GM18519 (cell line): ENCODE results near the gene ENO1.
"Not testable (repeated sequence)": the region's sequence is repeated elsewhere in the genome, so short reads cannot be mapped to it uniquely, and the experiment has no call there.

Experiments
- ATAC-seq: cut with Tn5 transposase; IDR thresholded peaks from one replicate; pipeline ENCODE4 v1.9.1; 2021; ENCODE audit warnings: mild to moderate bottlenecking, moderate library complexity; ENCODE audit not compliant: unreplicated experiment, low FRiP score

Gene ENO1

GRCh38 chr1:8848663-8849386 is 29.7 kb downstream of the ENO1 start:
- no peak for ATAC-seq

- no peak for ATAC-seq
Observed at GRCh38 chr1:8847990-8848389, 30.5 kb downstream of the ENO1 start.

- no peak for ATAC-seq
Observed at GRCh38 chr1:8846263-8846662, 32.2 kb downstream of the ENO1 start.

DNA sequence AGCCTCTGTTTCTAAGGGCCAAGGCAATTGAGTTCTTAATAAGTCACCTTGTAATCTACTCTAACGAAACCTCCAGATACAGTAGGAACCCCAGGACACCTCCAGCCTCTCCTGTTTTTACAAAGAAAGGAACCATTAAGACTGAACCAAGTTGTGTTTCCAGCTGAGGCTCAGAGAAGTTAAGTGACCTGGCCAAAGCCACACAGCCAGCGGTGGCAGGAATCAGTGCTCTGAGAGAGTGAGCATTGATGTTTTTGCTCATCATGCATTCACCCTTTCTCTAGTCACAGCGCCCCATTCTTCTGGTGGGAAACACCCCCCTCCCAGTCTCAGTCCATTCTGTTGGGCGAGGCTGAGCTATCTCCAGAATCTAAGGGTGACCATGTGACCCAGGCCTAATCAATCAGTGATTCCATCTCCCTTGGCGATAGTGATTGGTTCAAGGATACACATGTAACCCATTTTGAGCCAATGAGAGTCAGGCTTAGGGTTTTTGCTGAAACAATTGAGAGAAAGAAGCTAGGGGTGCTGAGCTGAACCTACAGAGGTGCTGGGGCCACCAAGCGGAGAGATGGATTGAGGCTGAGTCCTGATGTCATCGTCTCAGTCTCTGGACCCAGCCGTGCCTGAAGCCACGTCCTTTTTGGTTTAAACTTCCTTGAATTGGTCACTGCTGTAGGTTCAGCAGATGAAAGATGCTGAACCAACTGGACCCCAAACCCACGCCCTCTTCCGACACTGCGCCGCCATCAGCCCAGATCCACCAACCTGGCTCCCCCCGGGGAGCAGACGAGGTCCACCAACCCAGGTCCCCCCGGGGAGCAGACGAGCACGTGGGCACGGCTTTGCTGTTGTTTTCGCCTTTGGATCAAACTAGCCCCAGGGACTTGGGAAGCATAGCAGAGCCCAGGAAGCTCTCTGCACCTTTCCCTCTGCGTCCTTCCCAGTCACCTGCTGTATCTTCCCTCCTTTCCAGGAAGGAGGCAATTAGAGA is 33.1 kb downstream of the ENO1 start:
- no peak for ATAC-seq

GRCh38 chr1:8844501-8845006 is 33.9 kb downstream of the ENO1 start:
- ATAC-seq, result no peak

GRCh38 chr1:8841395-8841794 is 37.1 kb downstream of the ENO1 start:
- ATAC-seq, result no peak

DNA sequence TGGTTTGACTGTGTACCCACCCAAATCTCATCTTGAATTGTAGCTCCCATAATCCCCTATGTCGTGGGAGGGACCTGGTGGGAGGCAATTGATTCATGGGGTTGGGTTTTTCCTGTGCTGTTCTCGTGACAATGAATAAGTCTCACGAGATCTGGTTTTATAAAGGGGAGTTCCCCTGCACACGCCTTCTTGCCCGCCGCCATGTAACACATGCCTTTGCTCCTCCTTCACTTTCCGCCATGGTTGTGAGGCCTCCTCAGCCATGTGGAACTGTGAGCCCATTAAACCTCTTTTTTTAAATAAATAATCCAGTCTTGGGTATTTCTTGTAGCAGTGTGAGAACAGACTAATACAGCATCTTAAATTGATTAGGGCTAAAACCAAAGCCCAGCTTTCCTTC is 38.5 kb downstream of the ENO1 start:
- no peak for ATAC-seq

GRCh38 chr1:8835941-8836643 is 42.4 kb downstream of the ENO1 start:
- ATAC-seq, result no peak

GRCh38 chr1:8831340-8831739 is 47.1 kb downstream of the ENO1 start:
- ATAC-seq, result no peak

DNA sequence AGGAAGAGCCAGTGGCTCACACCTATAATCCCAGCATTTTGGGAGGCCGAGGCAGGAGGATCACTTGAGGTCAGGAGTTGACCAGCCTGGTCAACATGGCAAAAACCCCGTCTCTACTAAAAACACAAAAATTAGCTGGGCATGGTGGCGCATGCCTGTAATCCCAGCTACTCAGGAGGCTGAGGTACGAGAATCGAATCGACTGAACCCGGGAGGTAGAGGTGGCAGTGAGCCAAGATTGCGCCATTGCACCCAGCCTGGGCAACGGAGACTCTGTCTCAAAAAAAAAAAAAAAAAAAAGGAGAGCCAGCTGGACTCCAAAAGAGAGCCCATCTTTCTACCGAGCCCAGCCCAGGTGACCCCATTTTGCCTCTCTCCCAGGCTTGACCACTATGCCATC is 47.8 kb downstream of the ENO1 start:
- not testable (repeated sequence) for ATAC-seq

DNA sequence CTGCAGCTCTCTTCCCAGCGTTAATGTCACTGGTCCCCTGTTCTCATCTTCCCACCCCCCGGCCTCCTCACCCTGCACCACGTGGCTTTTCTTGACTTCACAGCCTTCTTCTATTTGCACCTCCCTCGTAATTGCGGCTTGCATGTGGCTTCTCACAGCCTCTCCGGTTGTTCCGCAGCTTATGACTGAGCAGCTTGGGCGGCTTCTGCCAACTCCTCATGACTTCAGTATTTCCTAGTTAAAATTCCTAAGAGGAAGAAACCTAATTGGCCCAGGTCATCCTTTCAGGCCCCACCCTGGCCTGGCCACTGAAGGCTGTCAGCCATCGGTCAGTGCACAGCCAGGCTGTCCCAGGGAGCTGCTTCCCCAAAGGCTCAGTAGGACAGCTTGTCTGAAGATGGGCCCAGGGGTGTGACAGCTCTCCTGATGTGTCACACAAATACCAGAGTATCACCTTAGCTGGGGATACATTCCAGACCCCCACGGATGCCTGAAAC is 52.5 kb downstream of the ENO1 start:
- no peak for ATAC-seq

DNA sequence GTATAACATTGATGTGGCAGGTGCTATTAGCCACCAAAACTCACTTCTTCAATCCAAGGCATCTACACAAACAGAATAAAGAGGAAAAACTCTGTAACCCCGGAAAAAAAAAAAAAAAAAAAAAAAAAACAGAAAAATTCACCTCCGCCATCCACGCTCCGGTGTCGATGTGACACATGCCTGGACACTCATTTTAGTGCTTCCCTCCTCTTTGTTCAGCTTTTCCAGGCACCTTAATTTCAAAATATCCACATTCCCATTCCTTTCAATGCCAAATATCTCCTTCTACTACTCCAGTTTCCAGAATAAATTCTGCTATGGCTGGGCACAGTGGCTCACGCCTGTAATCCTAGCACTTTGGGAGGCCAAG is 55.2 kb downstream of the ENO1 start:
- no peak for ATAC-seq

DNA sequence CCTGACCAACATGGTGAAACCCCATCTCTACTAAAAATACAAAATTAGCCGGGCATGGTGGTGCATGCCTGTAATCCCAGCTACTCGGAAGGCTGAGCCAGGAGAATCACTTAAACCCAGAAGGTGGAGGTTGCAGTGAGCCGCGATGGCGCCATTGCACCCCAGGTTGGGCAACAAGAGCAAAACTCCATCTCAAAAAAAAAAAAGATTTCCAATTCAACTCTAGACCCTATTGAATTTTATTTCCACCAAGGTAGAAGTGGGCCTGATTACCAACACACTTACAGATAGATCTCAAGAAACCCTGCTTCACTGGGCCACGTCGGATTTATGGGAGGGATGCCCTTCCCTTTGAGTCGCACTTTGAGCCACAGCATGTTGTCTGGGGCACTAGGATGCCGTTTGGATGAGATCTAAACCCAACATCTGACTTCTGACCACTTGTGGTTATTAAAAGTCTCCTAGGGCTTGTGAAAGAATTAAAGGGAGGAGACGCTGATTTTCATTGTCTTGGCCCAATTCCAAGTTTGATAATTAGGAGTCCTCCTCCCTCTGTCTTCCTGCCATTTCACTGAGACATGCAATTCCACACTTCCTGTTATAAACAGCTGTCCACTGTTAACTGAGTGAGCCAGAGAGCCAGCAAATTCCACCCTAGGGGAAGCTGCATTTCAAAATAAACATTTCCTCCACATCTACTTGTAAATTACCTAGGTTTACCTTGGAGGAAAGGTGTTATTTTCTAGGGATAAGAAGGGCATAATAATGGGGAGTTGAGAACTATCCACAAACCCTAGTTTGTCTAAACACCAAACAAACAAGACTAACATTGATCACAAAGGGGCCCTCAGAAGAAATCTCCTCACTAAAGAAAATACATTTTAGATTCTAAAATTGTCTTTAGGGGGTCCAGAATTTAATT is 55.9 kb downstream of the ENO1 start:
- ATAC-seq, result no peak

GRCh38 chr1:8821084-8821483 is 57.4 kb downstream of the ENO1 start:
- no peak for ATAC-seq

- ATAC-seq, result not testable (repeated sequence)
Observed at GRCh38 chr1:8818789-8819188, 59.7 kb downstream of the ENO1 start.

GRCh38 chr1:8818325-8818775 is 60.1 kb downstream of the ENO1 start:
- no peak for ATAC-seq

GRCh38 chr1:8817412-8818324 is 60.8 kb downstream of the ENO1 start, which contains the start of gene RERE:
RERE (minus strand) TSS chr1:8817640.
- ATAC-seq, result peak; percentile 76

GRCh38 chr1:8816831-8817411 is 61.6 kb downstream of the ENO1 start:
- ATAC-seq, result no peak
